Stimulated activated CD8-positive, alpha-beta memory T cell treated with anti-CD3 and anti-CD28 coated beads, Interleukin-15, amount 100 ng/mL, for 48 hours (primary cell): ENCODE data around the gene TET3.

Source experiments
- DNase-seq, 2 donors: peaks; one replicate each; pipeline ENCODE4 v3.0.0-alpha.2; 2020; ENCODE audit warnings: low read depth in 2 of 2

TET3 gene

DNA sequence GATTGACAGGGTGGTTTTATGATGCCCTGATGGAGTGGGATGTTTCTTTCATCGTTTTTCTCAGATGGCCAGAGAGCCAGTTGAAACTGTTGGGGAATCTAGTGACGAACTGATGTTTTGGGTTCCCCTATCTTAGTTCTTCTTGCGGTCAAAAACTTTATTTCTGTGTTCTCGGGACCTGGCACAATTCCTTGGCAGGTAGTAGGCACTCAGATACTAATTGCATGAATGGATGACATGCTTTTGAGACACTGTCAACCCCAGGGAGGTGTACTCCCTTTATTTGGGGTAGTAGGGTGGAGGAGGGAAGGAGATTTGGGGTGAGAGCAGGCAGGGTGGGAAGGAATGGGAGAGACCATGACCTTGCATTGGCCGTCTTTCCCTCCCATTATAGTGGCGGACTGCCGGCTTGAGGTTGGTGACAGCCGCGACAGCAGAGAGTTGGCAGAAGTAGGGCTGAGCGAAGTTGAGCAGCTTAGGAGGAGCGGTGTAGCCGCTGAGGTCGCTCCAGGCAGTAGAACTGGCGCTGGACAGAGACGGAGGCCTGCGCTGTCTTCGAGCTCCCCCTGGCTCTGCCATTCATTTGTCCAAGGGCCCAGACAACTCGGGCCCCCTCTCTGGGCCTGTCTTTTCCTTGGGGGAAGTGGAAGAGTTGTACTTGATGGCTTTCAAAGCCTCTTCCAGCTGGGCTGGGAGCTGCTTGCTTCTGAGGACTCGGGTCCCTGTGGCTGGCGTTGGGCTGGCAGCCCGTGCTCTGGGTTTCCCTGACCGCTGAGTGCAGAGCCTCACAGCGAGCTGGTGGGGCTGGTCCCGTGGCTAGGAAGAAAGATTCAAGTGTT is 2.6 kb downstream of the TET3 start:
- no peak for DNase-seq

DNA sequence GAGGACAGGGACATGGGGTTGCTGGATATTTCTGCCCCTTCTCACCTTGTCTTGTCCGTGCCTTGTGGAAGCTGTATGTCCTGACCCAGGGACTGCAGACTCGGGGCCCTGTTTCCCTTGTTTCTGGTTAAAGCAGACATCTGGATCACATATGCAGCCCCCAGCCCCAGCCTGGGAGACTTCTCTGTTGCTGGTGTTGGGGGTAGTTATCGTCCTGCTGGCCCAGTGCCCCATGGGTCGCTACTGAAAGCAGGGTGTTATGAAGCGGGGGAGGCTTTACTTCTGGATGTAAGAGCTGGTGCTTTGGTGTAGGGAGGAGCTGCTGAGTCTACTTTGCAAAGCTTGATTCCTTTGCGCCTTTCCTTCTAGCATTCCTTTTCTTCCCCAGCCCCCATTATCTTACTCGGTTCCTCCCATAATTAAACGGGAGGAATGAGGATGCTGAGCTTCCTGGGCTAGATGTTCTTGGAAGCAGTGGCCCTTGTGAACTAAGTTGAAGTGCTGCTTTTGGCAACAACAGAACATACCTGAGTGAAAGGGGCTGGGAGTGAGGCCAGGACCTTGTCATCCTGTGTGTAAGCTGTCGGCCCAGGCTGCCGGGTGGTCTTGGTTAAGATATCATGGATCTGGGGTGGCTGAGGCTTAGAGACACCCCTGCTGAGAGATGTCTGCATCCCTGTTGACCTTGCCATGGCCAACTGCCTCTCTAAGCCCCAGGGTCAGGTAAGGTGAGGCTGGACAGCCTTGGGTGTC is 3.4 kb downstream of the TET3 start:
- no peak for DNase-seq

DNA sequence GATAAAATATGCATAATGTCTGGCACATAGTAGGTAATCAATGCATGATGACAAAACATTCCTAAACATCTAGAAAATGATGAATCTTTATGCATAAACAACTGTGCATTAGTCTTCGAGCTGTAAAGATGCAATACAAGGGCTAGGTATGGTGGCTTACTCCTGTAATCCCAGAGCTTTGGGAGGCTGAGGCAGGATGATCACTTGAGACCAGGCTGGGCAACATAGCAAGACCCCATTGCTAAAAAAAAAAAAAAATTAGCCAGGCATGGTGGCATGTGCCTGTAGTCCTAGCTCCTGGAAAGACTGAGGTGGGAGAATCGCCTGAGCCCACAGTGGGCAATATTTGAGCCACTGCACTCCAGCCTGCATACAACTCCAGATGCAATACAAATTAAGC is 5.3 kb downstream of the TET3 start:
- DNase-seq, result no peak

DNA sequence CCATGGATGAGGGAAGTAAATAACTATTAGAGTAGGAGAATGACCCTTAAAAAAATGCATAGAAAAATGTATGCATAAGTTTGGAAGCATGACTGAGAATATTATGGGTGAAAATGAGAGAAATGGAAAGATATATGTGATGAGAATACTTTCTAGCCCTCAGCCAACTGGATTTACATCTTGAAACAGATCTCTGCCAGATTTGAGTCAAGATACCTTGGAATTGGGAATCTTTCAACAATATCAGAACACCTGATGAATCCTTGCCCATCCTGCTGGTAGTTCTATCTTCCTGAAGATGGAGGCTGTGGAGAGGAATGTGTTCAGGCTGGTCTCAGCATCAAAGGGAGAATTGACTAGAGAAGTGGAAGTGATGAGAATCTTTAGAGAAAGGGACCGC is 5.8 kb downstream of the TET3 start:
- DNase-seq, result no peak

DNA sequence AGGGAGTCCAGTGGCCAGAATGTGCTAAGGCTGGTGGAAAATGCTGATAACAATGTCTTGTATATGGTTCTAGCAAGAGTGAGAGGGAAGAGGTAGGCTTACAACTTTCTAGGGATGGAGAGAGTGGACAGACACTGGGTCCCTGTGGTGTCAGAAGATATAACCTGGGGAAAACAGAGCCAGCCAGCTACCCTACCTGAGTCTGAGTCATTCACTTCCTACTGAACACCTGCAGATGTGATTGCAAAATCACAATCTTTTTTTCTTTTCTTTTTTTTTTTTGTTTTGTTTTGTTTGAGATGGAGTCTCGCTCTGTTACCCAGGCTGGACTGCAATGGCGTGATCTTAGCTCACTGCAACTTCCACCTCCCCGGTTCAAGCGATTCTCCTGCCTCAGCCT is 7.3 kb downstream of the TET3 start:
- no peak for DNase-seq

DNA sequence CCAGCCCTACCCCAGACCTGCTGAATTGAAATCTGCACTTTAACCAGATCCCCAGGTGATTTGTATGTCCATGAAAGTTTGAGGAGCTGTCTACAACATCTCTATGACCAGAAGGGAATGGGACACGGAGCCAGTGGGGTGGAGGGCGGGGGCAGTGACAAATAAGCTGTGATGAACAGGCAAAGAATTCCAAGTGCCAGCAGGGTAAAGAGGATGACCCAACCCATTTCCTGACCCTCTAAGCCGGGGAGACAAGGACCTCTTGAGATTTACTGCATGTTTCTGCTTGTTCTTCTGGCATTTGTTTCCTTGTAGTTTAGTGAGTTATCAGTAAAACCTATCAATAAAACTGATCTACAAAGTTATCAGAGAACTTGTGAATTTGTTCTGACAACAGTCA is 8.7 kb downstream of the TET3 start:
- no peak for DNase-seq

DNA sequence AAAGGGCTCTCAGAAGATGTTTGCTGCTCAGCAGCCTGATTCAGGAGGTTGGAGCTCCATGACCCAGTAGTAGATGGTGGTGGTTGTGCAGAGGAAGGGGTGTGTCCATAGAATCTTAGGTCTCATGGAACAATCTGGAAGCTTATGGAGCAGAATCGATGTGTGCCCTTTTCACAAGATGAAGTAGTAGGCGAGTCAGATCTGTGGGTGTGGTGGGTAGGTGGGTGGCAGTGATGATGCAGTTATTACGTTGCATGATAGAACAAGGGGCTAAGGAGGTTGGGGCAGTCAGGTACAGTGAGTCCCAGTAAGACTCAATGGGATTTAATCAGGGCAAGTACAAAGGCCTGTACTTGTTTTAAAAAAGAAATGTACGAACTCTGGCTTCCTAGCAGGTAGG is 9.1 kb downstream of the TET3 start:
- DNase-seq, result no peak

DNA sequence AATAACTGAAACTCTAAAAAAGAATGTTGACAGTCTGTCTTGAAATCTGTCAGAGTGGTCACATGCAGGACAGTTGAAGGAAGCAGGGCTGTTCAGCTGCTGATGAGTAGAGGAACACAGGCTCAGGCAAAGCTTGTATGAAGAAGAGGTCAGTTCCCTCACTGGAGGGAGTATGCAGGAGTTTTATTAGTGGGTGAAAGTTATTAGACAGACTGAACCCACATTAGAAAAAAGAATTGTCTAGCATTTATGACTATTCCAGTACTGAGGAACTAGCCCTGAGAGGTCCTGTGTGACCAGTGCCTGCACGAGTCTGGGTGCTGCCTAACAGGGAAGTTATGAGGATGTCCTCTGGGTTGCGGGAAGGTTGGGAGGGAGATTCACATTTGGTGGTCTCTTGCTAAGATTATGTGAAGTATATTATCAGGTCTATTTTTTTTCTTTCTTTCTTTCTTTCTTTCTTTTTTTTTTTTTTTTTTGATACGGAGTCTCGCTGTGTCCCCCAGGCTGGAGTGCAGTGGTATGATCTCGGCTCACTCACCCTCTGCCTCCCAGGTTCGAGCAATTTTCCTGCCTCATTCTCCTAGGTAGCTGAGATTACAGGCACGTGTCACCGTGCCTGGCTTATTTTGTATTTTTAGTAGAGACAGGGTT is 9.6 kb downstream of the TET3 start:
- DNase-seq, result no peak

DNA sequence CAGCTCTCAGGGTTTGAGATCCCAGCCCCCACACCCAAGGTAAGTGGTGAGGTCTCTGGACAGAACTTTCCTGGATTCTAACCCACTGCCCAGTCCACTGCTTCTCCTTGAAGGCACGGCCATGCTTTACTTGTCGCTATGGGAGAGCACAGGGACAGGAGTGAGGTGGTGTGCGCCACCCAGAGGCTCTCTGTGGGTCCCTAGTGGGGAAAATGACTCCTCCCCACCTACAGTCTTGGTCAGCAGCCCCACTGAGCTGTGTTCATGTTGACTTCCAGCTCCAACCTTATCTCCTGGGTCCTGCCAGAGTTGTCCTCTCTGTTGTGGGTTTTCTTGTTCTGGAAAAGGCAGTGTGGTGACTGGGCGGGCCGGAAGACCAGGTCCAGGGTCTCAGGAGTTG is 11.1 kb downstream of the TET3 start:
- no peak for DNase-seq

DNA sequence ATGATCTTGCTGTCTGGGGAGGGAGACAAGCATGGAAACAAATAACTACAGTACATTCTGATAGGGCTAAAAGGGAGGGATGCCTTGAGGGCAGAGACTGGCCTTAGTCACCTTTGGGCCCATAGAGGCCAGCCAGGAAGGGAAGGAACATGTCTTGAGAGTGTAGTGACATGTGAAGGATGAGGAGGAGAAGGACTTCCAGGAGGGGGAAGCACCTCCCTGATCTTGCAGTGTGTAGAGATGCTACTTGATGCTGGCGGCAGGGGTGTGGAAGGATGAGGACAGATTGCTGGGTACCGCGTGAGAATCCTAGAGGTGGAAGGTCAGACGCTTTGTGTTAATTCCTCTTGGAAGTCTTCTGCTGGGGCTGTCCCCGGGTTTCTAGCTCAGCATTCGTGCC is 13.1 kb downstream of the TET3 start:
- DNase-seq, result no peak

DNA sequence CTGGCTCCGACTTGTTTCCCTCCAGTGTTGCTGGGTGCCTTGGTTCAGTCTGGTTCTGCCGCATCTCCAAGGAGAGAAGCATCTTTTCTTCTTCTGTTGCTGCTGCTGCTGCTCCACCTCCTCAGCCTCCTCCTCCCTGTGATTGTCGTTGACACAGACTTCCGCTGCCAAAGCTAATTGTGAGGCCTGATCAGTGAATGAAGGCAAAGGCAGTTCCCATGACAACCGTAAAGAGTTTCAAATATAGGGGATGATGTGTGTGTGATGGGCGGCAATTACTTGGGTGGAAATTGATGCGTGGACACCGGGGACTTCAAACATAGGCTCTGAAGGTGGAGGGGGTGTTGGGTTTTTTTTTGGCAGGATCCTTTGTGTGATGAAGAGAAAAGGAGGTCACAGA is 13.7 kb downstream of the TET3 start:
- DNase-seq, result no peak

DNA sequence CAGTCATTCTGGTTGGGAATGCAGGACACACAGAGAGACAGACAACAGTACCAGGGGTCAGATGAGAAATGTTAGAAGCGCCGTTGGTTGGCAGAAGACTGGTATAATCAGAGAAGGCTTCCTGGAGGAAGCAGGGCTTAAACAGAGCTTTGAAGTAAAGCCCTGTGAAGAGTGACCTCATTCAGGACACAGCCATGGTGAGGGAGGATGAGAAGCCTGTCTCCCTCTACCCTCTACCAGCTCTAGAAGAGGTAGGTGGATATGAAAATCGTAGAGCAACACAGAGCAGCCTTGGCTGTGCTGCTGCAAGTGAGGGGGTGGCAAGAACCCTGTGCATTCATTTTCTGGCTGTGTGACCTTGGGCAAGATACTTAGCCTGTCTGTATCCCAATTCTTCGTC is 14.2 kb downstream of the TET3 start:
- DNase-seq, result no peak

DNA sequence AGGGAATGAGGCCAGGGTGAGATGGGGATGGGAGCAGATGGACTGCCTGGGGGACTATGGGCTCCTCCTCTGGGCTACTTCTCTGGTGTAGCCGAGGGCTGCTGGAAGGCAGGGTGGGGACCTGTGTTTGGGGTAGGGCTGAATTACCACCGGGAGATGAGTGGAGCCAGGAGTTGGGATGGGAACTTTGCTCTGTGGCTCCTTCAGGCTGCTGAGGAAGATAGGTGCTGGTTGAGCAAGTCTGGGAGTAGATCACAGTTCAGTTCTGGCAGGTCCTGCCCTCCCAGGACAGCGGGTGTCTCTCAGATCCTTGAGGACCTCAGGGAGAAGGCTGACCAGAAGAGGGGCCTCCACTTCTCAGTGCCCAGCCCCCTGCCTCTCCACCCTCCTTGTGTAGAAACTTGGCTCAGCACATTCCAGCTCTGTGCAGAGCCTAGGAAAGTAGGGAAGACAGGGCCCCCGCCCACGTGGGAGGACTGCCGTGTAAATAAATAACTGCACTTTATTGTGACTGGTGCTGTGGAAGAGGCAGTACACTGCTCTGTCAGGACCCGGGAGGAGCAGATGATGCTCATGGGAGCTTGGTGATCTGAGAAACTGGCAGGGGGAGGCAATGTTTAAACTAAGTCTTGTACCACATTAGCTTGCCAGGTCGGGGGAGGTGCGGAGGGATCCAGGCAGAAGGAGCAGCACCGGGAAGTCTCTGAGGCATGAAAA is 15.3 kb downstream of the TET3 start:
- DNase-seq, result no peak

DNA sequence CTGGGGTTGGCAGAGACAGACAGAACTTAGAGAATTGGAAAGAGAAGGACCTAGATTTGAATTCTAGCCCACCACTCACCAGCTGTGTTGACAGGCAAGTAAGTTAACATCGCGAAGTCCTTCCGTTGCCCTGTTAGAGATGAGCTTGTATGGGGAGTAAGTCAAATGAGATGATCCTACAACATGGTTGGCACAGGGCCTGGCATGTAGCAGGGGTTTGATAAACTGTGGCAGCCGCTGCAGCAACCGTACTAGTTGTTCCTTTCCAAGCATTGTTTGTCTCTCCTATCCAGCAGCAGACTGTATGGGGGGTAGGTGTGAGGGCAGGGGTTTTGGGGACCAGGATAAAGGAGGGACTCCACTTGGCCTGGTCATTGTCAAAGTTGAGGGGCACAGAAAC is 16.0 kb downstream of the TET3 start:
- no peak for DNase-seq

DNA sequence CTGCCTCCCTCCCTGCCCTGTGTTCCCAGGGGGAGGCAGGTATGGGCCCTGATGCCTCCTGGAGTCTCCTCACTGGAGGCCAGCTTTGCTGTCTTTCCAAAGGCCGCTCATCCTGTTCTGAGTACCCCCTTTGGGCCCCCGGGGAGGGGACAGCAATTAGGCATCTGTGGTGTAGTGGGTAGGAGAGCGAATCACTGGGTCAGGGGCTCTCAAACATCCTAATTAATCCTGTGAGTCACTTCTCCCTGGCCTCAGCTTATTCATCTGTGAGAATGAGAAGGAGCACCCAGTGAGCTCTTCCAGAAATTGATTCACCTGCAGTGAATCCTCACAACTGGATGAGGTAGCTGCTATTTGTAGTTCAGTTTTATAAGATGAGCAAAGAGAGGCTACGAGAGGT is 16.4 kb downstream of the TET3 start:
- no peak for DNase-seq

DNA sequence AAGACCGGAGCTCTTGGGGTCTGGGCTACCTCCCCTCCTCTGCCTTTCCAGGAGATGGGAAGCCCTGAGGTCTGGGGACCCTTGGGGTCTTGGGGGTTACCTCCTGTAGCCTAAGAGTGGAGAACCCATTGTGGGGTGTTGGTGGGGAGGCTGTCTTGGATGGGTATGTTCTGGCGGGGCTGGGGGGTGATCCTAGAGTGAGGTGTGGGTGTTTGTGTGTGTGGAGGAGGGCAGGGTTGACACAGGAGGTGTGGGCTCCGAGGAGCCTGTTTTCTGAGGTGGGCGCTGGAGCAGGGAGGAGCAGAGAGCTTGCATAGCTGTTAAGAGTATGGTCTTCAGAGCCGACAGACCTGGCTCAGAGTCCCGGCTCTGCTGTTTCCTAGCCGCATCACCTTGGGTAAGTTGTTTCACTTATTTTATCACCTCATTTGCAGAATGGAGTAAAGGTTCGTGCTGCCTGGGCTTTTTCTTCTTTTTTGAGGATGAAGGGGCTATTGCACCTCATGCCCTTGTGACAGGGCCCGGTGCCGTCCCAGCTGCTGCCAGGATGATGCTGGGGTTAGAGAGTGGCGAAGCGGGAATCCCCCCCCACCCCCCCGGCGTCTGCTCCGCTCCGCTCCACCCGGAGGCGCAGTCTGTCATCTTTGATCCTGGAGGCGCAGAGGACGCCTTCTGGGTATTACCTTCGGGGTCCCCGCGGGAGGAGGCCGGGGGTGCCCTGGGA is 17.2 kb downstream of the TET3 start:
- DNase-seq, result no peak

DNA sequence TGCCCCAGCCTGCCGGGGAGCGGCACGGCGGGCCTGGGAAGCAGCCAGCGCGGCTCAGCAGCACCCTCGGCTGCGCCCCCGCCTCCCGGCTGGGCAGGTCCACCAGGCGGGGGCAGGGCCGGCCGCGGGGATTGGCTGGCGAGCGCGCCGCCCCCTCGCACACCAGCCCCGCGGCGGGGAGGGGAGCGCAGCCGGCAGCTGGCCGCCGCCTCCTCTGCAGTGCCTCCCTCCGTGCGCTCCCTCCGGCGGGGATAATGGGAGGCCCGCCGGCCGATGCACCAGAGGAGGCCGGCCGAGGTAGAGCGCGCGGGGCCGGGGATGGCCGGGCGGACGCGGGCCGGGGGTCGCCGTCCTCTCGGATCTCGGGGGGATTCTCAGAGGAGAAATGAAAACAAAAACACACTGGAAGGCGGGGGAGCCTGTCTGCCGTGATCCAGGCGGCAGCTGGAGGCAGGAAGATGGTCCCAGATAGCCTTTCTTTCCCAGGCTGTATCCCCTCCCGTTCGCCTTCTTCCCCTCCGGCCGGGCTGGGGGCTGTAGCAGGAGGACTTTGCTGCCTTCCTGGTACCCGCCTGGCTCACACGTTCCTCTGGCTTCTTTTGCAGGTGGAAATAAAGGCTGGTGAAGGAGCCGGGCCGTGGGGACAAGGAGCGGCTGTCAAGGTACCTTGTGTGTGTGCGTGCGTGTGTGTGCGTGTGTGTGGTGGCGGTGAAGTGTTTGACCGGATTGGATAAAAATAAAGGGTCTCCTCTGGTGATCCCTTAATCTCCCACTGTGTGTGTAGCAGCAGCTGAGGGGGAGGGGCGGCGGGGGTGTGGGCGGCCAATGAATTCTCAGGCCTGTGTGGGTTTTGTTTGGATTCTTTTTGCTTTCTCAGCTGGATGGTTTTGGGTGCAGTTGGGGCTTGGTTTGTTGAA is 18.1 kb downstream of the TET3 start:
- DNase-seq, result peak; percentile 75 to 78

DNA sequence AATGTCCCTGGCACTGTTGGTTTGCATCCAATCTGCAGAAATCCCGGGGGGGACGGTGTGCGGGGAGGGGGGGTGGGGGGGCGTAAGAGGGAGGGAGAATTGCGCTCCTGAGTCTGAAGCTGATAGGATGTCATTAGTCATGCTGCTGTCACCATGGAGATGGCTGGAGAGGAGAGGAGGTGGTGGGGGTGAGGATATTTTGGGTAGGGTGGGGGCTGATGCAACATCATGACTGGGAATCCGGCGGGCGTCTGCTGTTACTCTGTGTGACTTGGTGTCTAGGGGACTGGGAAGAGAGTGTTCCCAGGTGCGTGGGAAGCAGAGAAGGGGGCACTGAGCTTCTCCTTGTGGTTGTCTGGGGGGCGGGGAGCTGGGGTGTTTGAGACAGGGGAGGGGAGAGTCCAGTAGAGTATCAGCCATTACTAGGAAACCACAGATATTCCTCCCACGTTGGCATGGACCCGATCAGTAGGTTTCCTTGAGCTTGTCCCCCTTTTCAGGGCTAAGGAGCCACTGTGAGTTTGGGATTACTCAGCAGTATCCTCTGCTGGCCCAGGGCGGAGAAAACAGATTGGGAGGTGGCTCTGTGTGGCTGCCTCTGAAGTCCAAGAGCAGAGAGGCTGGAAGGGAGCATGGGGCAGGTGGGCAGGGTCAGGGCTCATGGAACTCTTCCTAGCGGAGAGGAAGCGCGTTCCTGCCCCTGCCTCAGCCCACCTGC is 18.9 kb downstream of the TET3 start:
- DNase-seq, result no peak

DNA sequence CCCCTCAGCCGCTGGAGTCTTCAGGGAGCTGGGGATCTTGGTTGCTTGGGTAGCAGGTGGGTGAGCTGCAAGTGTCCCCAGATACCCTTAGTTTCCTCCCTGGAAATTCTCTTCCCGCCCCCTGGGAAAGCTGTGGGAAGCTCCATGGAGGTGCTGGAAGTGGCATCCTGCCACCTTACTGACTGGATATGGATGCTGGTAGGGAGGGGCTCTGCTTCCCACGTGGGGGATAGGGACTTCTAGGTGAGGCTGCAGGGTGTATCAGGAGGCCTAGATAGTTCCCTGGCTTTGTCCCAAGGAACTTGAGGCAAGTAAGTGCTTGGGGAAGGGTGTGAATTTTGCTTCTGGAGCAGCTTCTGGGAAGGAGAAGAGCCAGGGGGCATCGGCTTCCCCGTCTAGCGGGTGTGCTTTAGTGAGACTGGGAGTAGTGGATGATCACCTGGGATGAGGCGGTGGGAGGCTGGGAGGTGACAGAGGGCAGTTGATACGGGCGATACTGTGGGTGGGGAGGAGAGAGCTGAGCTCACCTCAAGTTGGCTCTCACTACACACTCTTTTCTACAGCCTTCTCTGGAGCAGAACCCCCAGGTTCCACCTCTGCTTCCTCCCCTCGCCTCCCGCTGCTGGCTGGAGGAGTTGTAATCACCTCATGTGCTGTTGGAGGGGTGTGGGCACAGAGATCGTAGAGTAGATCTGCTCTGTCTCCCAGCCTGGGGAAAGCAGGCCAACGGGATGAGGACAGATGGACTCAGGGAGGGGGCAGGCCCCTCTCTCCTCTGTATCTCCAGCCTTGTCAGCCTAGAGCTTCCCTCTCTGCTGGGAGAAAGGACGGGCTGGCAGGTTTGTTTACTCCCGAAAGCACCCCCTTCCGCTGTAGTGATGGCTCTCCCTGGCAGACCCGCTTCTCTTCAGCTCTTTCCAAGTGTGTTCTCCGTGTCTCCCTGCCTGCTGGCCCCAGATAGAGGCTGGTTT is 19.8 kb downstream of the TET3 start:
- no peak for DNase-seq
